ENCODE measurements around the gene CTNNA2. TPM values are rescaled to one million over a fixed set of nuclear protein-coding genes. Genes with fewer than 3 reads are reported as not detected.

Gene CTNNA2
- total and polyA plus RNA-seq, 9 donors, result 0.32 to 1.4 (median 0.37) TPM; not detected in 3

DNA sequence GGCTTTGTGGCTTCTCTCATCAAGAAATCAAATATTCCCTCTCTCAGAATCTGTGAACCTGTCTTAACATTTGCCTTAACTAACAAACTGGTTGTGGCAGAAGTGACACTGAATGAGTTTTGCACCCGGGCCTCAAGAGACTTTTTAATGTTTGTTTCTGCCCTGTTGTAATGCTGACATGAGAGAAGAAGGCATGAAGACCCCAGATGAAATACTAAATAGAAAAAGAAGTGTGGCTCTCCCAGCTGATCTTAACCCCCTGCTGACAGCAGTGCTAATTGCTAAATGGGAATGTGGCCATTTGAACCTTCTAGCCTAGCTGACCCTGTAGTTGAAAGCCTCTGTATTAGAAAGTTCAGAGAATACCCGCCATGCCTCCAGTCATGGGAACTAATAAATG lies 261.2 kb downstream of the CTNNA2 start:
- intact Hi-C loops (cut with DNase I), result no loop called here
- no peak overlapping the region for H3K27ac ChIP-seq
- 76 to 90% (median 78%) methylated on average over 2 of the region's 2 CpGs for WGBS, 3 donors

DNA sequence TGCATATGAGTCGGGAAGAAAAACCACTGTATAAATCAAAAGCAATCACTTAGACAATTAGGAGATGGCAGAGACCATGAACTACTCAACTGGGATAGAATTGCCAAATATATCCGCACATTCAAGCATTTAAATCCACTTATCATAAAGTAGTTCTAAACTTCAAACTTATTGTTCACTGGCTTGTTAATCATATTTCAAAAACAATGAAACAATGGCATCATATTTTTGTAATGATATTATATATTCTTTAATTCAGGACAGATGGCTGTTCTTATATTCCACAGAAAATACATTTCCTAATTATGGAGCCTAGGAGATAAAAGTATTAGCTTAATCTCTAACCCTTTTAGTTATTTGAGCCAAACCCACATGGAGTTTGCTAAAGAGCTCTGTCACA lies 263.6 kb downstream of the CTNNA2 start:
- Histone ChIP-seq H3K4me1 (ENCODE audit: insufficient read depth) (no peaks in the 10 kb centered on the region), H3K9me3 (no peaks in the 10 kb centered on the region), H3K27ac (no peak overlapping the region), H3K4me3 (no peak overlapping the region), H3K27me3 (no peaks in the 10 kb centered on the region), H3K36me3 (no peaks in the 10 kb centered on the region)
- no peak for DNase-seq
- TF ChIP-seq POLR2A (IDR thresholded peaks at IDR 0.05) (no peak), EP300 (IDR thresholded peaks at IDR 0.05) (no peak)
- TF ChIP-seq, protein P1, sequence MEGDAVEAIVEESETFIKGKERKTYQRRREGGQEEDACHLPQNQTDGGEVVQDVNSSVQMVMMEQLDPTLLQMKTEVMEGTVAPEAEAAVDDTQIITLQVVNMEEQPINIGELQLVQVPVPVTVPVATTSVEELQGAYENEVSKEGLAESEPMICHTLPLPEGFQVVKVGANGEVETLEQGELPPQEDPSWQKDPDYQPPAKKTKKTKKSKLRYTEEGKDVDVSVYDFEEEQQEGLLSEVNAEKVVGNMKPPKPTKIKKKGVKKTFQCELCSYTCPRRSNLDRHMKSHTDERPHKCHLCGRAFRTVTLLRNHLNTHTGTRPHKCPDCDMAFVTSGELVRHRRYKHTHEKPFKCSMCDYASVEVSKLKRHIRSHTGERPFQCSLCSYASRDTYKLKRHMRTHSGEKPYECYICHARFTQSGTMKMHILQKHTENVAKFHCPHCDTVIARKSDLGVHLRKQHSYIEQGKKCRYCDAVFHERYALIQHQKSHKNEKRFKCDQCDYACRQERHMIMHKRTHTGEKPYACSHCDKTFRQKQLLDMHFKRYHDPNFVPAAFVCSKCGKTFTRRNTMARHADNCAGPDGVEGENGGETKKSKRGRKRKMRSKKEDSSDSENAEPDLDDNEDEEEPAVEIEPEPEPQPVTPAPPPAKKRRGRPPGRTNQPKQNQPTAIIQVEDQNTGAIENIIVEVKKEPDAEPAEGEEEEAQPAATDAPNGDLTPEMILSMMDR (IDR thresholded peaks at IDR 0.05), result no peak
- 59 to 66% (median 65%) methylated on average over 2 of the region's 2 CpGs for WGBS, 3 donors
- intact Hi-C loops (cut with DNase I), result no loop called here

More for the DNA sequence above, 261.2 kb downstream of the CTNNA2 start:
- Histone ChIP-seq H3K9me3 (no peaks in the 10 kb centered on the region), H3K4me1 (ENCODE audit: insufficient read depth) (no peaks in the 10 kb centered on the region), H3K4me3 (no peak overlapping the region), H3K36me3 (no peaks in the 10 kb centered on the region), H3K27me3 (no peaks in the 10 kb centered on the region)
- TF ChIP-seq EP300 (IDR thresholded peaks at IDR 0.05), result no peak
- TF ChIP-seq POLR2A (IDR thresholded peaks at IDR 0.05), result no peak
- TF ChIP-seq, protein P1 (IDR thresholded peaks at IDR 0.05), result no peak
- no peak for DNase-seq

DNA sequence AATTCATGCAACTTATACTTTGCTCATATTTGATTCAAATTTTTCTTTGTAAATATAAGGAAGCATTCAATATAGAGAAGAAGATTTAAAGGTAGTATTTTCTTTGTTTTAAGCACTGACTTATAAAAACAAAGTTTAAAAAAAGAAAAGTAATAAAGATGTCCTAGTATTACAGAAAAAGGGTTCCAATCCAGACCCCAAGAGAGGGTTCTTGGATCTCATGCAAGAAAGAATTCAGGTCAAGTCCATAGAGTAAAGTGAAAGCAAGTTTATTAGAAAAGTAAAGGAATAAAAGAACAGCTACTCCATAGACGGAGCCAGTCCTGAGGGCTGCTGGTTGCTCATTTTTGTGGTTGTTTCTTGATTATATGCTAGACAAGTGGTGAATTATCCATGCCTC lies 267.9 kb downstream of the CTNNA2 start:
- H3K27me3 ChIP-seq, result no peaks in the 10 kb centered on the region
- no peaks in the 10 kb centered on the region for H3K36me3 ChIP-seq
- H3K9me3 ChIP-seq, result no peaks in the 10 kb centered on the region
- intact Hi-C loops (cut with DNase I), result no loop called here
- H3K4me3 ChIP-seq, result no peak overlapping the region
- H3K27ac ChIP-seq, result no peak overlapping the region
- TF ChIP-seq, protein P1 (IDR thresholded peaks at IDR 0.05), result no peak
- TF ChIP-seq POLR2A (IDR thresholded peaks at IDR 0.05), result no peak
- TF ChIP-seq EP300 (IDR thresholded peaks at IDR 0.05), result no peak
- DNase-seq, result no peak
- 43 to 65% (median 50%) methylated on average over 1 of the region's 1 CpG for WGBS, 3 donors
- H3K4me1 ChIP-seq (ENCODE audit: insufficient read depth), result no peaks in the 10 kb centered on the region

DNA sequence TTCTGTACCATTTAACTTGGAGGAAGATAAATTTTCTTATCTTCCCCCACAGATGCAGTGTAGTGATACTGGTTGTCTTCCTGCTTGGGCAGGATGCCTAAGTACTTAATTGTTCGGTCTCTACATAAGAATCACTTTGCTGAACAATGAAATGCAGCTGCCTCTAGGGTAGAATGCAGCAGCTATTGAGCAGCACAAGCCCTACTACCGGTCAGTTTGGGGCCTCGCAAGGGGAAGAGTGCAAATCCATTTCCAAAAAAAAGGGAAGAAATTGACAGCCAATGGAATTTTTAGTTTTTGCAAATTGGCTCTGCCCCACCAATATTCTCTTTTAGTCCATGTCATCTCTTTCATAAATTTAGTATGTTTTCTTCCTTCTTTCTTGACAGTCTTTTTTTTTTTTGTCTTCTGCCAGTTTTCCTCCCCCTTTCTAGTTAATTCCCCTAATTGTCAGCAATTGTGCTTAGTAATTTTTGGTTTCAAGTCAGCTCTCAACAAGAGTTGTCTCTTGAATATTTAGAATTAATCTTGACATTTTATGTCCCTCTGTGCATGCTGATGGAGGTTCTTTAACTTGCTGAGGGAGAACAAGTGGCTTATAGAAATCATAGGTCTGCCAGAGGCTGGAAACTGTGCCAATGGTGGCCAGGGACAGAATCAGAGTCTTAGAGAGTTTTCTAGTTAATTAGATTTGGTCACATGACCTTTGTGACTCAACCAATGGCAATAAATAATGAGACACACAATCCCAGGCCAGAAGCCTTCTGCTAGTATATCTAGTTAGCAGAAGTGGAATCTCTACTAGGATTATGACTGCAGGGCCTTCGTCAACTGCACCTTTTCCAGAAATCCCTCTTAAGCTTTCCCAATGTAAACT lies 270.0 kb downstream of the CTNNA2 start:
- DNase-seq, result no peak
- WGBS, 3 donors, result 66 to 70% (median 66%) methylated on average over 4 of the region's 4 CpGs
- no peaks in the 10 kb centered on the region for H3K36me3 ChIP-seq
- H3K9me3 ChIP-seq, result no peaks in the 10 kb centered on the region
- intact Hi-C loops (cut with DNase I), result no loop called here
- no peaks in the 10 kb centered on the region for H3K27me3 ChIP-seq
- H3K4me1 ChIP-seq (ENCODE audit: insufficient read depth), result no peaks in the 10 kb centered on the region
- H3K4me3 ChIP-seq, result no peak overlapping the region
- TF ChIP-seq POLR2A (IDR thresholded peaks at IDR 0.05) (no peak), EP300 (IDR thresholded peaks at IDR 0.05) (no peak)
- TF ChIP-seq, protein P1 (IDR thresholded peaks at IDR 0.05), result no peak
- H3K27ac ChIP-seq, result no peak overlapping the region
